Sigmoid colon (tissue), 7 donors: Measurements from ENCODE around the gene RECK. TPM values are rescaled to one million over a fixed set of nuclear protein-coding genes. Genes with fewer than 3 reads are reported as not detected.
A peak's percentile ranks its signal among the peaks of the same experiment; 100 is the strongest.

Source experiments
- DNase-seq: peaks from one replicate; pipeline ENCODE4 v3.0.0-alpha.2; 2019
- H3K27ac ChIP-seq, 4 donors: fragments of 200-600 bp; sonication (generic); one replicate each; pipeline ENCODE4 v1.5.1; 2016 to 2019; ENCODE audit warnings: mild to moderate bottlenecking in 1 of 4
- H3K27me3 ChIP-seq, 3 donors: fragments of 200-600 bp; sonication (generic); one replicate each; pipeline ENCODE4 v1.5.1; 2019; ENCODE audit warnings: mild to moderate bottlenecking in 1 of 3
- H3K36me3 ChIP-seq, 4 donors: fragments of 200-600 bp; sonication (generic); one replicate each; pipeline ENCODE4 v1.5.1; 2016 to 2019
- H3K4me1 ChIP-seq, 4 donors: fragments of 200-600 bp; sonication (generic); one replicate each; pipeline ENCODE4 v1.5.1; 2017 to 2019
- H3K4me3 ChIP-seq, 4 donors: fragments of 200-600 bp; sonication (generic); one replicate each; pipeline ENCODE4 v1.5.1; 2017 to 2019; ENCODE audit warnings: mild to moderate bottlenecking in 2 of 4, moderate library complexity in 1 of 4
- H3K9me3 ChIP-seq, 4 donors: fragments of 200-600 bp in 3 of 4; sonication (generic) in 3 of 4; one replicate each; pipeline versions ENCODE4 v1.5.1 to v1.6.1; 2013 to 2019
- CTCF ChIP-seq, 4 experiments: fragments of 450-650 bp in 3 of 4; fragments of 200-600 bp in 1 of 4; IDR thresholded peaks; one replicate each; pipeline ENCODE4 v1.5.1; 2016 to 2019; ENCODE audit warnings: antibody characterized with exemption in 4 of 4, mild to moderate bottlenecking in 3 of 4, moderate library complexity in 2 of 4
- EP300 ChIP-seq, 4 donors: sonication (generic); formaldehyde crosslinking; IDR thresholded peaks; one replicate each; pipeline ENCODE4 v1.6.1; 2017; ENCODE audit warnings: antibody characterized with exemption in 4 of 4
- POLR2A ChIP-seq, 2 donors: fragments of 450-650 bp; IDR thresholded peaks; one replicate each; pipeline ENCODE4 v1.6.1; 2016; ENCODE audit warnings: antibody characterized with exemption in 2 of 2, mild to moderate bottlenecking in 2 of 2, moderate library complexity in 2 of 2
- POLR2AphosphoS5 ChIP-seq, 4 donors: sonication (generic); formaldehyde crosslinking; IDR thresholded peaks; one replicate each; pipeline ENCODE4 v1.6.1; 2017; ENCODE audit warnings: antibody characterized with exemption in 4 of 4
- WGBS, 2 donors: extraction: QIAGEN DNeasy Blood & Tissue Kit; methylation state at CpG; one replicate each; pipeline ENCODE4 v1.1.7; 2013; 5-methylcytosine and 5-hydroxymethylcytosine counted together
- intact Hi-C: fragments of 100-400 bp; cut with DNase I; formaldehyde crosslinking; loops from one replicate; pipeline ENCODE4 v1.15.1; 2023
- polyA plus RNA-seq, 3 donors: library from polyadenylated mRNA; stranded (reverse); fragments of 200-250 nt; gene quantifications; one replicate each; pipeline ENCODE4 v1.2.3, GENCODE V29; 2013
- total RNA-seq, 4 donors: library from RNA; depleted of rRNA; stranded (reverse); fragments of >200 nt; gene quantifications; one replicate each; pipeline ENCODE4 v1.1.0, GENCODE V29; 2016
- donor health status: healthy with polysubstance abuse.
- donor health status: Bipolar disorder and iron deficiency.
- donor health status: healthy.

The RECK gene
- total and polyA plus RNA-seq, 7 donors = 0.23 to 22.2 (median 11.1) TPM

GRCh38 chr9:36064448-36065037 lies 27.8 kb downstream of the RECK start:
- intact Hi-C loops = no loop called here
- Histone ChIP-seq H3K9me3 (no peaks in the 10 kb centered on the region), H3K36me3 (peaks cover 0 to 15% (median 6%) of the 10 kb centered on the region in 4 donors), H3K4me1 (no peaks in the 10 kb centered on the region), H3K27me3 (no peaks in the 10 kb centered on the region), H3K27ac (no peak overlapping the region), H3K4me3 (no peak overlapping the region)
- TF ChIP-seq CTCF (IDR thresholded peaks at IDR 0.05) = no peak
- no peak for TF ChIP-seq POLR2AphosphoS5 (IDR thresholded peaks at IDR 0.05)
- no peak for TF ChIP-seq POLR2A (IDR thresholded peaks at IDR 0.05)
- no peak for TF ChIP-seq EP300 (IDR thresholded peaks at IDR 0.05)
- no peak for DNase-seq
- WGBS, 2 donors = 64 to 71% methylated on average over 1 of the region's 1 CpG

GRCh38 chr9:36074055-36074454 lies 37.3 kb downstream of the RECK start:
- TF ChIP-seq EP300 (IDR thresholded peaks at IDR 0.05) (no peak), POLR2AphosphoS5 (IDR thresholded peaks at IDR 0.05) (no peak), CTCF (IDR thresholded peaks at IDR 0.05) (no peak), POLR2A (IDR thresholded peaks at IDR 0.05) (no peak)
- no peaks in the 10 kb centered on the region for H3K27me3 ChIP-seq
- intact Hi-C loops = no loop called here

GRCh38 chr9:36074870-36075532 lies 38.3 kb downstream of the RECK start:
- H3K9me3 ChIP-seq = no peaks in the 10 kb centered on the region
- H3K4me1 ChIP-seq = peaks cover 0 to 19% (median 16%) of the 10 kb centered on the region in 4 donors
- WGBS, 2 donors = 13 to 43% methylated on average over 2 of the region's 2 CpGs
- no peak overlapping the region for H3K4me3 ChIP-seq
- intact Hi-C loops = no loop called here
- peak; percentile 93 for DNase-seq
- TF ChIP-seq POLR2AphosphoS5 (IDR thresholded peaks at IDR 0.05) (peak in 1 of 4 donors; percentile 60), CTCF (IDR thresholded peaks at IDR 0.05) (no peak)
- peak overlapping the region; percentile 14 to 69 (median 60) for H3K27ac ChIP-seq
- H3K36me3 ChIP-seq = no peaks in the 10 kb centered on the region
- no peaks in the 10 kb centered on the region for H3K27me3 ChIP-seq

More at GRCh38 chr9:36074055-36074454, 37.3 kb downstream of the RECK start:
- WGBS, 2 donors = 16 to 64% methylated on average over 1 of the region's 1 CpG
- no peak for DNase-seq
- no peaks in the 10 kb centered on the region for H3K9me3 ChIP-seq
- peak overlapping the region in 2 of 4 donors; percentile 64 to 69 for H3K27ac ChIP-seq
- no peaks in the 10 kb centered on the region for H3K36me3 ChIP-seq
- peaks cover 0 to 19% (median 16%) of the 10 kb centered on the region in 4 donors for H3K4me1 ChIP-seq
- no peak overlapping the region for H3K4me3 ChIP-seq

- Histone ChIP-seq H3K4me1 (peaks cover 0 to 19% (median 16%) of the 10 kb centered on the region in 4 donors), H3K9me3 (no peaks in the 10 kb centered on the region), H3K27ac (no peak overlapping the region), H3K27me3 (no peaks in the 10 kb centered on the region), H3K36me3 (peaks cover 0 to 6% (median 0%) of the 10 kb centered on the region in 4 donors), H3K4me3 (no peak overlapping the region)
- intact Hi-C loops = no loop called here
- 67 to 74% methylated on average over 1 of the region's 1 CpG for WGBS, 2 donors
- no peak for DNase-seq
- no peak for TF ChIP-seq POLR2A (IDR thresholded peaks at IDR 0.05)
- TF ChIP-seq EP300 (IDR thresholded peaks at IDR 0.05) = no peak
- no peak for TF ChIP-seq POLR2AphosphoS5 (IDR thresholded peaks at IDR 0.05)
- no peak for TF ChIP-seq CTCF (IDR thresholded peaks at IDR 0.05)
Observed at GRCh38 chr9:36078051-36078450, 41.3 kb downstream of the RECK start.
